Stimulated activated CD4-positive, alpha-beta T cell treated with anti-CD3 and anti-CD28 coated beads, Interleukin-1b, Interleukin-23, amount 100 ng/mL, for 4 hours (primary cell): ENCODE results near the gene POP5.
"Not testable (repeated sequence)": the region's sequence is repeated elsewhere in the genome, so short reads cannot be mapped to it uniquely, and the experiment has no call there.

Experiments
- DNase-seq, 2 donors: peaks; one replicate each; pipeline ENCODE4 v3.0.0-alpha.2; 2020; ENCODE audit warnings: low read depth in 2 of 2

Gene POP5, protein sequence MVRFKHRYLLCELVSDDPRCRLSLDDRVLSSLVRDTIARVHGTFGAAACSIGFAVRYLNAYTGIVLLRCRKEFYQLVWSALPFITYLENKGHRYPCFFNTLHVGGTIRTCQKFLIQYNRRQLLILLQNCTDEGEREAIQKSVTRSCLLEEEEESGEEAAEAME

DNA sequence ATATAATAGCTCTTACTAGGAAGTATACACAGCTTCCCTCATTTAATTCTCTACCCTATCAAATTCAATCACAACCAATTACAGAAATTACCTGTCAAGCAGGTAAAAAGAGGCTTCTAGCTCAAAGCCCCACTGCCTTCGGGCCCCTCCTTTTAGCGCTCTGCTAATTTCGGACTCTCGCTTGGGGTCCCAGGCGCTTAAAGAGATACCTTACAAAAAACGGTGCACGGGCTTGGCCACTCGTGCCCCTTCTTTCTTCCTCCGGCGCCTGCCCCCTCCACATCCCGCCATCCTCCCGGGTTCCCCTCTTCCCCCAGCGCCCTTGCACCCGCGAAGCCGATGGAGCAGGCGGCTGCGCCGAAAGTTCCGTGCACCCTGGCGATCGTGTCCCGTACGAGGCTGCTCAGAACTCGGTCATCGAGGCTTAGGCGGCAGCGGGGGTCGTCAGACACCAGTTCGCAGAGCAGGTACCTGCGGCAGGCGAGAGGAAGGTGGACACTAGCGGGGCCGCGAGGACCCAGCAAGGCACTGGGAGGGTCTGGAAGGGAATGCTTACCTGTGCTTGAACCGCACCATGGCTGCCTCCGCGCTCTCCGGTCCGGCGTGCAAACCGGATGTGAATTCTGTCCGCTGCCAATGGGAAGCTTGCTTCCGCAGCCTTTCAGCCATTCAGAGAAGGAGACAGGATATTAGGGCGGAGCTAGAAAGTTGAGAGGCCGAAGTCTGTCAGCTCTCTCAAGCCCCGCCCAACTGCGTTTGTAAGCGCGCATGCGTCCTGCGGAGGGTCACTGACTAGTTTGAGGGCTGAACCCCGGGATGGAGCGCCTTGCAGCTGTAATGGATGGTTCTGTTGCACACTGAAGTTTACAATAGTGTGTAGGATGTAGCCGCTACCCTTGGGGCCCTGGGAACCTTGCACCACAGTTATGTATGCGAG, at the start of gene POP5:
Gene POP5, minus strand, starts transcription at position 616 of the 937 bp plus-strand sequence. Its CDS starts 40 bp downstream, at position 576.
- DNase-seq, result peak; percentile 84

DNA sequence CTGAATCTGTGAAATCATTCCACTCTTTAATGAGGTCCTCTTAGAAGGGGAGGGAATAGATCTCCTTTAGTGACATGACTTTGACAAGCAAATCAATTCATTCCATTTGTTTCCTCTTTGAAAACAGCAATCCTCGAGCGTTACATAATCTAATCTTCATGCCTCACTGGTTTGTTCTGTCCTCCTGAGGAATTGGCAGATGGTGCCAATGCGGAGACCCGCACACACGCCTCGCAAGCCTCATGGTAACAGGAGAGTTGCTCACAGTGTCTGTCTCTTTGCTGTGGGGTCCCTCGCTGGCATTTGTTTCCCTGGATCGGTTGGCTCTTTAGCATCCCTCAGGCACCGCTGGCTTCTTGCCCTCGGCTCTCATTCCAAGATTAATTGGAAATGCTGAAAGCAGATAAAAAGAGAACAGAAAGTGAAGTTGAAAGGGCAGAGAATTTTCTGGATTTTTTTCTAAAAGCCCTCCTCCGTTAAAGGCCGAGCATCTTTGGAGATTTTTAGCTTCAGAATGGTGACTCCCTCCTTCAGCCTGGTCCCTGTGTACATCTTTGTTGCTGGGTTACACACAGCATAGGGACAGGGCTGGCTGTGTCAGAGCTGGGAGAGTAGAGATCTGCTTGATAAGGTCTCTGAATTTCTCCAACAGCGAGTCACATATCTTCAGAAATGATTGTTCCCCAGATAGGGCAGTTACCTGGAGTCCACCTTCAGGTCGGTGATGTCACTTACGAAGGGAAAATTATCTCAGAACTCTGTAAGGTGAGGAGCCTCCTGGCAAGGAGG, 49.1 kb upstream of the POP5 start:
- DNase-seq, result no peak

DNA sequence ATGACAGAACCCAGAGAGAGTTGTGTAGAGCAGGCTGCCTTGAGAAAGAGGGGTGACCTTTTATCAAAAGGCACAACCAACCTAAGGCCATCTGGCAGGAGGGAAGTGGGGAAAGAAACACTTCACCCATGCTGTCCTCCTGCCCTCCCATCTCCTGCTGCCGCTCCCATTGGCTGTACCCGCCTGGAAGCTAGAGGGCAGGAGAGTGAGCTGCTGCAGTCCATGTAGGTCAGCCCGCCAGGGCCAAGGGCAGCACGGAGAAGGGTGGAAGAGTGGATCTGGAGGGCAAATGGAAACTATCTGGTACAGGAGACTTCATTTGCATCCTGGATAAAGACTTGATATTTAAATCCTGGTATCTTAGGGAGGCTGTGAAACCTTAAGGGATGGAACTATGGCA, 47.7 kb upstream of the POP5 start:
- no peak for DNase-seq

DNA sequence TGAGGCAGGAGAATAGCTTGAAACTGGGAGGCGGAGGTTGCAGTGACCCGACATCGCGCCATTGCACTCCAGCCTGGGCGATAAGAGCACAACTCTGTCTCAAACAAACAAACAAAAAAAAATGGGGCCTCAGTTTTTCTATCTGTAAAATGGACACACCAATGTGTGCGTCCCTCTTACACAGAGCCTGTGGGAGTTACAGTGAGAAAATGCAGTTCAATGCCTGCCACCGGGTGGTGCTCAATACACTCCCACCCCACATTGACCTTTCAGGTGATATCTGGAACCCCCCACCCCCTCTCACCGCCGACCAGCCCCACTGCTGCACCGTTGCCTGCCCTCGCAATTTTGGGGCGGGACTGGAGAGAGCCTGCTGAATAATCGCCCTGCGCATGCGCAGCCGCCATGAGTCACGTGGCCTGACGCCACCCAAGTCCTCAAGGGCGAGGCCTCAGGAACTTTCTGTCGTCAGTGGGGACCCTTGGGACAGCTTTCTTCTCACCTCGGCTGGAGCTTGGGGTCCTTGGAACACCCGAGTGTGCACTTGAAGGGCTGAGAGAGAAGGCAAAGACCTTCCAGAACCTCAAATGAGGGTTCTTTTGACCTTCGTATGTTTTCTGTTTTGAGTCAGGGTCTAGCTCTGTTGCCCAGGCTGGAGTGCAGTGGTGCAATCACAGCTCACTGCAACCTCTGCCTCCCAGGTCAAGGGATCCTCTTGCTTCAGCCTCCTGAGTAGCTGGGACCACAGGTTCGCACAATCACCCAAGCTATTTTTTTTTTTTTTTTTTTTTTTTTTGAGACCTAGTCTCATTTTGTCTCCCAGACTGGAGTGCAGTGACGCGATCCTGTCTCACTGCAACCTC, 44.6 kb upstream of the POP5 start:
- DNase-seq, result no peak

DNA sequence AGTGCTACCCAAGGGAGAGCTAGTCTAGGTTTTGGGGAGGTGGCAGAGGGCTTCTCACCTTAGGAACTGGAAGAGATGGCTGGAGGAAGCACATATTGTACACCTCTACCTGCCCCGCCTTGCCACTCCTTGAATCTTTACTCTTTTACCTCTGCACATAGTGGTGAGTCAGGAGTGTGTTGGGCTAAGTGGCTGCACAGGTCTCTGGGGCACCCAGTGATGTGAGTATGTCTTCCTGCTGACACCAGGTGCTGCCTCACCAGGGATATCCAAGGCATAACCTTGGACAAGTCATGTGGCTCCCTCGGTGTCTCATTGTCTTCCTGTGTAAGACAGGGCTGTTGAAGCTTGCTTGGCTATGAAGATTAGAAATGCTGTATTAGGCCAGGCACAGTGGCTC, 39.4 kb upstream of the POP5 start:
- no peak for DNase-seq

DNA sequence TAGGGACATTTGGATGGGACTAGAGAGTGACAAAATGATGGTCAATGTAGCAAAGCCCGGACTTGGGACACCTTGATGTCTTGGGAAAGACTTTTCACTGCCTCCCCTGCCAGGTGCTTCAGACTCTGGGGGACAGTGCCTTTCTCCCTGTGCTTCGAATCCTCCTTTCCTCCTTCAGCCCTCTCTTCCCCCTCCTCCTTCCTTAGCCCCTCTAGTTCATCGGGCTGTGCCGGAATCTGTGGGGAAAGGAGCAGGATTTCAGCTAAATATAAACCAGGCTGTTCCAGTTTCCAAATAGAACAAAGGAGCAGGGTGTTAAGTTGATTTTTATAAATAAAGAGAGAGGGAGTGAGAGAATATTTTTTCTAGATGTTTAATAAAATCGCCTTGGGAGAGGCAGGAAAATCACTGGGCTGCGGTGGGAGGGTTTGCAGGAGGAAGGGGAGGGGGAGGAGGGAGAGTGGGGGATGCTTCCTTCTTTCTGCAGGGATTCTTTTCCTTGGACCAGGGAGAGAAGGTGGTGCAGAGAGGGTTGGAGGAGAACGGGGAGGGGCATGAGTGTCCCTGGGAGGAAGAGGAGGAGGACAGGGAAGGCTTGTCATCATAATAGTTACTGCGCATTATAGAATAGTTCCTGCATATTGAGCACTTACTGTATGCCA, 37.9 kb upstream of the POP5 start:
- no peak for DNase-seq

DNA sequence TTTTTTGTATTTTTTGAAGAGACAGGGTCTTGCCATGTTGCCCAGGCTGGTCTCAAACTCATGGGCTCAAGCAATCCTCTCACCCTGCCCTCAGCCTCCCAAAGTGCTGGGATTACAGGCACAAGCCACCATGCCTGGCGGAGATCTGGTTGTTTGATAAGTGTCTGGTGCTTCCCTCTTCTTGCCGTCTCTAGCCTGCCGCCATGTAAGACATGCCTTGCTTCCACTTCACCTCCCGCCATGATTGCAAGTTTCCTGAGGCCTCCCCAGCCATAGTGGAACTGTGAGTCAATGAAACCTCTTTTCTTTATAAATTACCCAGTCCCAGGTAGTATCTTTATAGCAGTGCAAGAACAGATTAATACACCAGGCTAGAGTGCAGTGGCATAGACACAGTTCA, 36.6 kb upstream of the POP5 start:
- not testable (repeated sequence) for DNase-seq

DNA sequence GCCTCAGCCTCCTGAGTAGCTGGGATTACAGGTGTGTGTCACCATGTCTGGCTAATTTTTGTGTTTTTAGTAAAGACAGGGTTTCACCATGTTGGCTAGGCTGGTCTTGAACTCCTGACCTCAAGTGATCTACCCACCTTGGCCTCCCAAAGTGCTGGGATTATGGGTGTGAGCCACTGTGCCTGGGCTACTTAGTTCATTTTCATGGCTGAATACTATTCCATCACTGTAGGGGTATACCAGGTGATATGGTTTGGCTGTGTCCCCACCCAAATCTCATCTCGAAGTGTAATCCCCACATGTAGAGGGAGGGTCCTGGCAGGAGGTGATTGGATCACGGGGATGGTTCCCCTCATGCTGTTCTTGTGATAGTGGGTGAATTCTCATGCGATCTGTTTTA, 36.0 kb upstream of the POP5 start:
- DNase-seq, result not testable (repeated sequence)

DNA sequence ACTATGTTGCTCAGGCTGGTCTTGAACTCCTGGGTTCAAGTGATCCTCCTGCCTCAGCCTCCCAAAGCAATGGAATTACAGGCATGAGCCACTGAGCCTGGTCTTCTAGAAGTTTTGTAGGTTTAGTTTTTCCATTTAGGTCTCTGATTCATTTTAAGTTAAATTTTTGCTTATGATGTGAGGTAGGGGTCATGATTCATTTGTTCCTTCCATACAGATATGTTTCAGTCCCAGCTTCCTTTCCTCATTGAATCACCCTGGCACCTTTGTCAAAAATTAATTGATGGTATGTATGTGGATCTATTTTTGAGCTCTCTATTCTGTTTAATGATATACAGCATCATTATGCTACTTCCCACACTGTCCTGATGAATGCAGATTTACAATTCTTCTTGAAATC, 33.6 kb upstream of the POP5 start:
- DNase-seq, result no peak

DNA sequence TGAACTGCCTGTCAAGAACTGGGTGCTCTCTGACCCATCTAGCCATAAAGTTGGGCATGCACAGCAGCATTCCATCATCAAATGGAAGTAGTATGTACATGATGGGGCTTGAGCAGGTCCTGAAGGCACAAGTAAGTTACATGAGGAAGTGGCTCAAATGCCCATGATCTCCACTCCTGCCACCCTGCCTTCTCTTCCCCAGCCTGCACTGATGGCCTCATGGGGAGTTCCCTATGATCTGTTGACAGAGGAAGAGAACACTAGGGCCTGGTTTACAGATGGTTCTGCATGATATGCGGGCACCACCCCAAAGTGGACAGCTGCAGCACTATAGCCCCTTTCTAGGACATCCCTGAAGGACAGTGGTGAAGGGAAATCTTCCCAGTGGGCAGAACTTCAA, 30.3 kb upstream of the POP5 start:
- DNase-seq, result not testable (repeated sequence)

DNA sequence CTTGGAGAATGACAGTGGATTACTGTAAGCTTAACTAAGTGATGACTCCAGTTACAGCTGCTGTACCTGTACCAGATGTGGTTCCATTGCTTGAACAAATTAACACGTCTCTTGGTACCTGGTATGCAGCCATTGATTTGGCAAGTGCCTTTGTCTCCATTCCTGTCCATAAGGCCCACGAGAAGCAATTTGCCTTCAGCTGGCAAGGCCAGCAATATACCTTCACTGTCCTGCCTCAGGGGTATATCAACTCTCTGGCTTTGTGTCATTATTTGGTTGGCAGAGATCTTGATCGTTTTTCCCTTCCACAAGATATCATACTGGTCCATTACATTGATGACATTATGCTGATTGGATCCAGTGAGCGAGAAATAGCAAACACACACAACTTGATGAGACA, 29.4 kb upstream of the POP5 start:
- DNase-seq, result no peak

DNA sequence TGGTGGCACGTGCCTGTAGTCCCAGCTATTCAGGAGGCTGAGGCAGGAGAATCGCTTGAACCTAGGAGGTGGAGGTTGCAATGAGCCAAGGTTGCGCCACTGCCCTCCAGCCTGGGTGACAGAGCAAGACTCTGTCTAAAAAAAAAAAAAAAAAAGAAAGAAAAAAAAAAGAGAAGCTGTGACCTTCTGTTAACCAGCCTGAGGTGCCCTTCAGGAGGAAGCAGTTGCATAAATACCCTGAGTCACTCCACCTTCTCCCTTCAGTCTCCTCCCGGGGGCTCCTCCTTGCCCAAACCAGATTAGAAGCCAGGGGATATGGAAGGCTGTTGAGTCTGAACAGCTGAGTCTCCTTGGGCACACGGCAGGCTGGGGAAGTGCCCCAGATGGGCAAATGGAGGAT, 21.2 kb upstream of the POP5 start:
- not testable (repeated sequence) for DNase-seq

DNA sequence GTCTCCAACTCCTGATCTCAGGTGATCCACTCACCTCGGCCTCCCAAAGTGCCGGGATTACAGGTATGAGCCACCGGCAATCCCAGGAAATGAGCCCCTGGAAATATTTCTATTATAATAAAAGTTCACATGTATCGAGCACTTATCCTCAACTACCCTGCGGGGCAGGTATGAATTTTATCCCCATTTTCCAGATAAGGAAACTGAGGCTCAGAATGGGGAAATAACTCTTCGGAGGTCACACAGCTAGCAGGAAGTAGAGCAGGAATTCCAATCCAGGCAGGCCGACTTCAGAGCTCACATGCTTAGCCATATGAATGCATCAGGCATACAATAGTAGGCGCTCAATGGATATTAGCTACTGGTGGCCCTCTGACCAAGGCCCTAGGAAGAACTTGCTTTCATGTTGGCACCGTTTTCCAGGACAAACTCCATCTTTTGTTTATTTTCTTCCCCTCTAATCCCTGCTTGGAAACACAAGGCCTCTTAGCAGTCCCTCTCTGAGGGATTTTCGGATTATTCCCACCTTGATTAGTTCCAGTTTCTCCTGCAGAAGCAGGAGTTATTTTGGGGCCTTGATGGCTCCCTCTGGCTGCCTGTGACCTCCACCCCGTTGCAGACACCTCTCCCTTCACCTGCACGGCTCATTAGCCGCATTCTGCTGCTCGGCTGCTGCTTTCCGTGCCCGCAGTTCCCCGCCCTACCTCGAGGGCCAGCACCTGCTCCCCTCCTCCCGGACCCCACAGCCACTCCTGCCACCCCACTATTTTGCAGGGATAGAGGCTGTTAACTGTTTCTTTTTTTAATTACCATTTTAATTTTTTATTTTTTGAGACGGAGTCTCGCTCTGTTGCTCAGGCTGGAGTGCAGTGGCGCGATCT, 18.7 kb upstream of the POP5 start:
- no peak for DNase-seq

DNA sequence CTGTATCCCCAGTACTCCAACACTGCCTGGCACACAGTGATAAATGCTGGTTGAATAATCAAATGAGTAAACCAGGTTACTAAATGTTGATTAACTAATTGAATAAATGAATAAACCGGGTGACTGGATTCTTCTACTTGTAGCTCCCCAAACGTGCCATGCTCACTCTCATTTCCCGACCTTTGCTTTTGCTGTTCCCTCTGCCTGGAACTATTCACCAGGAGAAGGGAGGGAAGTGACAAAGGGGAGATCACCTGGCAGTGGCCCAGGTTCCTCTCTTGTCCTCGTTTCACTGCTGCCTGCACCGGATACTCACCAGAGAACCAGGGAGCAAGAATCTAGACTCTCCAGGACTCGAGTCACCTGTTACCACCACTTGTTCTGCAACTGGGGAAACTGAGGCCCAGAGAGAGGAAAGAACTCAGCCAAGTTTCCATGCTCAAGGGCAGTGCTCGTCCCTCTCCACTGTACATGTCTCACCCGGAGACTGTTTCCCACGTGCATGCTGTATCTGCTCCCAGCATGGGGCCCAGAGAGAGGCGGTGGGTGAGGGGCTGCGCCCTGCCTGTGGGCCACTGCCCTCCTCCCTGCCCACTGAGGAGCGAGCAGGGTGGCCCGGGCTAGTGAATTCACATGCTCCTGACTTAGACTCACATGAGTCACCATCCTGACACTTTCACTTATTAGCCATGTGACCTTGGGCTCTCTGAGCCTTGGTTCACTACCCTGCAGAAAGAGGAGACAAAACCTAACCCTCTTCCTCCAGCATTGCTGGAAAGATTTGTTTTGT, 17.7 kb upstream of the POP5 start:
- DNase-seq, result no peak

DNA sequence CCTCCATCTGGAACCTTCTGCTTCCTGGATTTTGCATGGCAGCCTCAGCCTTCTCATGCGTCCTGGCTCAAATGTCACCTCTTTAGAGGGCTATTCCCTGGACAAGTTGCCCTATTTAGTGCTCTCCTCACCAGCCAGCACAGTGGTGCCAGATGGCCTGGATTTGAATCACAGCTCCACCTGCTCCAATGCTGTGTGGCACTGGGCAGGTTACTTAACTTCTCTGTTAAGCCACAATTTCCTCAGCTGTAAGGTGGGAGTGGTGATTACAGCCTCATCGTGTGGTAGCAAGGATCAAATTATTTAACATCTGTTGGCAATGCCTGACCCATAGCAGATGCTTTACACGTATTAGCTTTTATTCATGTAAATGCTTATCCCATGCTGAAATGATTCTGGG, 16.7 kb upstream of the POP5 start:
- DNase-seq, result no peak

DNA sequence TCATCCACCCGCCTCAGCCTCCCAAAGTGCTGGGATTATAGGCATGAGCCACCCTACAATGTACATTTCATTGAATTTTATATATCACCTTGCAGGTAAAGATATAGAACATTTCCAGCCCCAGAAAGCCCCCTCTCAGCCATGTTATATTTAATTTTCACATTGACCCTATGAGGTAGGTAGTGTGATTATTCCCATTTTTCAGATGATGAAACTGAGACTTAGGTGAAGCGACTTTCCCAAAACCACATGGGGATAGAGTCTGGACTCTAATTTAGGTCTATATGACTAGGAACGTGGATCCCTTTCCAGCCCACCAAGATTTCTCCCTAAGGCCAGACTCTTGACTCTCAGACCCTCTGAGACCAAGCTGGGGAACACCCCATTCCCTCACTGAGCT, 15.7 kb upstream of the POP5 start:
- DNase-seq, result no peak

DNA sequence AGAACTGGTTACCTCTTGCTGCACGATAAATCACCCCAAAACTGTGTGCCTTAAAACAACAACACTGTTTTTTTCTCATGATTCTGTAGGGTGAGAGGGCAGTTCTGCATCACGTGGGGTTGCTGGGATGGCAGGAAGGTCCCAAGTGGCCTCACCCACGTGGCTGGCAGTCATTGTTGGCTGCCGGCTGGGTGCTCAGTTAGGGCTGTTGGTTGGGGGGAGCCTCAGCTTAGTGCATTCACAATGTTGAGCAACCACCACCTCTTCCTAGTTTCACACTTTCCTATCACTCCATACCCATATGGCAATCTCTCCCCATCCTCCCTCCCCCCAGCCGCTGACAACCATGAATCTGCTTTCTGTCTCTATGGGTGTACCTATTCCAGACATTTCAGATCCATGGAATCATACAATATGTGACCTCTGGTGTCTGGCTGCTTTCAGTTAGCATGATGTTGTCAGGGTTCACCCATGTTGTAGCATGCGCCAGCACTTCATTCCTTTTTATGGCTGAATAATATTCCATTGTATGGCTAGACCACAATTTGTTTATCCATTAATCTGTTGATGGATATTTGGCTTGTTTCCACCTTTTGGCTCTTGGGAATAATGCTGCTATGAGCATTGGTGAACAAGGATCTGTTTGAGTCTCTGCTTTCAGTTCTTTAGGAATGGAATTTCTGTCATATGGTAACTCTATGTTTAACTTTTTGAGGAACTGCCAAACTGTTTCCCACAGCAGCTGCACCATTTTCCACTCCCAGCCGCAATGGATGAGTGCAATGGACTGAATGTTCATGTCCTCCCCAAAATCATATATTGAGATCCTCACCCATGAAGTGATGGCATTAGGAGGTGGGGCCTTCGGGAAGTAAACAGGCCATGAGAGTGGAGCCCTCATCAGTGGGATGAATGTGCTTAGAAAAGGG, 11.2 kb upstream of the POP5 start:
- no peak for DNase-seq
